22Rv1 (cell line): ENCODE measurements around the gene RPL19.

Experiments
- H3K27ac ChIP-seq: fragments of 450-650 bp; 2 replicates; pipeline ENCODE4 v1.5.1; 2017
- CTCF ChIP-seq: fragments of 450-650 bp; IDR thresholded peaks from 2 replicates; pipeline ENCODE4 v1.5.1; 2017; ENCODE audit warnings: mild to moderate bottlenecking
- ZFX ChIP-seq: fragments of 450-650 bp; IDR thresholded peaks from 2 replicates; pipeline ENCODE4 v1.6.1; 2017; ENCODE audit warnings: antibody characterized with exemption, borderline replicate concordance

The RPL19 gene

GRCh38 chr17:39156491-39156890, 43.6 kb upstream of the RPL19 start:
- TF ChIP-seq ZFX (no peak), CTCF (no peak)
- H3K27ac ChIP-seq: no peak overlapping the region

GRCh38 chr17:39158623-39159022, 41.5 kb upstream of the RPL19 start:
- no peak overlapping the region for H3K27ac ChIP-seq
- no peak for TF ChIP-seq ZFX
- no peak for TF ChIP-seq CTCF

DNA sequence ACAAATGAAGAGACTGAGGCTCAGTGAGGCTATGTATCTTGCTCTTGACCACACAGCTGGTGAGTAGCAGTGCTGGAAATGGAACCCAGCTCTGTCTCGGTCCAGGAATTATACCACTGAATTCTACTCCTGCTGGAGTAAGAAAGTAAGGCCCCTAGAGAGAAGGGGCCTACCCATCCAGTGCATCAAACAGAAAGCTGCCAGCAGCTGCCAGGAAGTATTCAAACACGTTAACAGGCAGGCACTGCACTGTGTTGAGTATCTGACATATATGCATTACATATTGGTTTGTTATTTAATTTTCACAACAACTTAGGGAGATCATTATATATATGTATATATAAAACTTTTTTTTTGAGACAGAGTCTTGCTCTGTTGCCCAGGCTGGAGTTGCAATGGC, 38.1 kb upstream of the RPL19 start:
- no peak overlapping the region for H3K27ac ChIP-seq
- TF ChIP-seq ZFX: no peak
- TF ChIP-seq CTCF: no peak

DNA sequence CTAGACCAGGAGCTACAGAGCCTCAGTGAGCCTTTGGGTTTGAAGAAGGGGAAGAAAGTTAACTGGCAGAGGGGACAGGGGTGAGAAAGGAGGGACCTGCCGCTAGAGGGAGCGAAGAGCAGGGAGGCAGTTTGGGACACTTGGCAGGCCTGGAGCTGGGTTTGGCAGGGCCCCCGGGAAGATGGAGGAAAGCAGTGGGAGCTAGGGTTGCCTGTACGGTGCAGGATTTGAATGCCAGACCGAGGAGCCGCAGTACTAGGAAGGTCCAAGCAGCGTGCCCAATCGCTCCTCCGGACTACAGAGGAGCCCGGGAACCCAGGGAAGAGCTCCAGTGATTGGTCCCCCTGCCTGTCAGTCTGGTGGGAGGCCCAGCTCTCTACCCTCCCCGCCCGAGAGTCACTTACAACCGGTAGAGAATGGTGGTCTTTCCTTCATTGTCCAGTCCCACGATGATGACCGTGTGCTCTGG, 35.4 kb upstream of the RPL19 start:
- TF ChIP-seq ZFX: no peak
- peak; percentile 91 for TF ChIP-seq CTCF
- H3K27ac ChIP-seq: no peak overlapping the region

GRCh38 chr17:39165178-39165840, 34.8 kb upstream of the RPL19 start:
- TF ChIP-seq CTCF: no peak
- no peak for TF ChIP-seq ZFX
- no peak overlapping the region for H3K27ac ChIP-seq

DNA sequence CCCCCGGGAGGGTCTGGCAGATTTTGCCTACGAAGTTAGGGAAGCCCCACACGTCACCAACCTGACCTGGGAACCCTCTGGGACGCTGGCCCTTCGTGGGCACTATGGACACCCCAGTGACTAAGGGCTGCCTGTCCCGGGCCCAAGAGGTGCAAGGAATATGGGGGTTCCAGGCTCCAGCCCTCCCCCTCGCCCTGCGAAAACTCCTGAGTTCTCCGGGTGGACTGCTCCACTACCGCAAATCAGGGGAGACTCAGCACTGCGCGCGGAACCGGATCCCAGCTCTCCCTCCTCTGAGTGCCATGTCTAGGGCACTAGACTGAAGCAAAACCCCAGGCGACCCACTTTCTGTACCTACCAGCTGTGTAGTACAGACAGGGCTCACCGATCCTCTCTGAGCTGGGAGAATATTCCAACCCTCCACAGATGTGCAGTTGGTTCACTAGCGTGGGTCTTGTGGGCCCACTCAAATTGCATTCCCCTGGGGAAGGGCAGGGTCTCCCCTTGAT, 34.2 kb upstream of the RPL19 start, which contains the start of gene ARL5C:
TSS of gene ARL5C (minus strand) at position 321 of the 509 bp plus-strand sequence. CDS start 401 bp downstream, outside the sequence.
- TF ChIP-seq ZFX: no peak
- TF ChIP-seq CTCF: no peak
- no peak within 1 kb of the TSS for H3K27ac ChIP-seq

DNA sequence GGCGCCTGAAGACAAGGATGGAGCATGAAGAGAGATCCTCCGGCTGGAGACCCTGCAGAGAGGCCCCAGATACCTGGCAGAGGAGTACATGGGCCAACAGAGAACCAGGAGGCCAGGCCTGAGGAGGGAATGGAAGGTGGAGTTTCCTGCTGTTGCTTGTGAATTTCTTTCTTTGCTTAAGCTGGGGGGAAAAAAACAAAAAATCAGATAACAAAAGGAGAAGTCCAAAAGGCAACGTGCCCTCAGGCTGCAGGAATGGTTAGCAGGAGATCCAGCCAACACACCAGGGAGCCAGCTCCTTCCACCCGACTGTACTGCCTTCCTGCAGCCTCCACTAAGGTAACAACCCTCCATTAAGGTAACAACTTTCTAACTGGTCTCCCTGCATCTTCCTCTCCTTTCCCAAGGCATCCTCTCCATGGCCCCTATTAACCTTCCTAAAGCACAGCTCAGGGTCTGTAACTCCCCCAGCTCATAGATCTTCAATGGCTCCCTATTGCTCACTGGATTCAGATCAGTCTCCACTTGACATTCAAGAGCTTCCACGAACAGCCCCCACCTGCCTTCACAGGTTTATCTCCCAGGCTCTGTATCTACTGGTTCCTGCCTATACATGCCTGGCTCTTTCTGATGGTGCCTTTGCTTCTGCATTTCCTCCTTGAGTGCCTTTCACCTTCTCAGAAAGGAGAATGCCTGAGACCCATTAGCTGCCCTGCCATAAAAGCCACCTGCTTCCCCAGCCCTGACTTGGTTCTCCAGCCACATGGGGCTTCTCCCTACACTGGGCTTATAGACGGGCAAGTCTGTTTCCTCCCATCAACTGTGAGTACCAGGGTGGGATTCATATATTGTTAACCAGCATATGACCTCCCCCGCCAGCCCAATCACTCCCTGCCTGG, 33.4 kb upstream of the RPL19 start:
- no peak overlapping the region for H3K27ac ChIP-seq
- TF ChIP-seq CTCF: no peak
- no peak for TF ChIP-seq ZFX
